ENCODE results near the gene GLIS1. TPM values are rescaled to one million over a fixed set of nuclear protein-coding genes. Genes with fewer than 3 reads are reported as not detected.

Gene GLIS1
- total RNA-seq (under 1 TPM in 2 of 6 donors, not detected in 4; 0.06 to 0.19 TPM), polyA plus RNA-seq (under 1 TPM; 0.08 to 0.26 TPM)

- H3K36me3 ChIP-seq, result no peaks in the 10 kb centered on the region
- FAIRE-seq, result no peak
- no peaks in the 10 kb centered on the region for H3K9me3 ChIP-seq
- intact Hi-C loops (cut with DNase I), result no loop called here
- peak; percentile 73 to 93 (median 84) for DNase-seq
- no peak for TF ChIP-seq CTCF (IDR thresholded peaks at IDR 0.05)
- ATAC-seq, result peak; percentile 99 to 100 (median 99)
- peaks cover 0 to 10% (median 0%) of the 10 kb centered on the region in 3 donors for H3K4me1 ChIP-seq
- peaks cover 0 to 12% (median 3%) of the 10 kb centered on the region in 4 donors for H3K27me3 ChIP-seq
- WGBS, 2 donors, result 1% methylated on average over 35 to 73 of the region's 73 CpGs
- H3K4me3 ChIP-seq, result peak within 1 kb of the TSS; percentile 34 to 68 (median 49)
- no peak within 1 kb of the TSS for H3K27ac ChIP-seq
Measured at GRCh38 chr1:53739109-53739681, at the start of gene GLIS1. TSS of gene GLIS1 (minus strand) at chr1:53739164. CDS start at chr1:53738064, 1,100 bp downstream.

GRCh38 chr1:53787655-53788054, 48.7 kb upstream of the GLIS1 start:
- intact Hi-C loops (cut with DNase I), result no loop called here
- H3K36me3 ChIP-seq, result no peaks in the 10 kb centered on the region
- no peak for TF ChIP-seq CTCF (IDR thresholded peaks at IDR 0.05)
- no peaks in the 10 kb centered on the region for H3K4me1 ChIP-seq
- H3K4me3 ChIP-seq, result no peak overlapping the region
- ATAC-seq, result no peak
- no peak for FAIRE-seq
- DNase-seq, result no peak
- H3K27ac ChIP-seq, result no peak overlapping the region
- H3K9me3 ChIP-seq, result no peaks in the 10 kb centered on the region
- no peaks in the 10 kb centered on the region for H3K27me3 ChIP-seq
- 96 to 97% methylated on average over 3 of the region's 3 CpGs for WGBS, 2 donors

GRCh38 chr1:53783056-53783455, 44.1 kb upstream of the GLIS1 start:
- Histone ChIP-seq H3K9me3 (no peaks in the 10 kb centered on the region), H3K4me3 (no peak overlapping the region), H3K36me3 (peaks cover 0 to 4% (median 0%) of the 10 kb centered on the region in 3 donors), H3K4me1 (no peaks in the 10 kb centered on the region), H3K27ac (no peak overlapping the region), H3K27me3 (no peaks in the 10 kb centered on the region)
- intact Hi-C loops (cut with DNase I), result no loop called here
- DNase-seq, result no peak
- FAIRE-seq, result no peak
- TF ChIP-seq CTCF (IDR thresholded peaks at IDR 0.05), result no peak
- 95 to 96% methylated on average over 1 of the region's 1 CpG for WGBS, 2 donors
- ATAC-seq, result no peak

GRCh38 chr1:53781654-53782053, 42.7 kb upstream of the GLIS1 start:
- no peak for TF ChIP-seq CTCF (IDR thresholded peaks at IDR 0.05)

GRCh38 chr1:53777272-53777671, 38.3 kb upstream of the GLIS1 start:
- Histone ChIP-seq H3K4me3 (no peak overlapping the region), H3K9me3 (no peaks in the 10 kb centered on the region), H3K4me1 (no peaks in the 10 kb centered on the region), H3K36me3 (peaks cover 0 to 4% (median 0%) of the 10 kb centered on the region in 3 donors), H3K27ac (no peak overlapping the region), H3K27me3 (no peaks in the 10 kb centered on the region)
- WGBS, 2 donors, result 59 to 96% methylated on average over 1 of the region's 1 CpG
- DNase-seq (no peak), ATAC-seq (no peak), FAIRE-seq (no peak)
- no peak for TF ChIP-seq CTCF (IDR thresholded peaks at IDR 0.05)
- intact Hi-C loops (cut with DNase I), result no loop called here

More at GRCh38 chr1:53781654-53782053, 42.7 kb upstream of the GLIS1 start:
- no peak overlapping the region for H3K4me3 ChIP-seq
- WGBS, 2 donors, result 95% methylated on average over 3 of the region's 3 CpGs
- H3K27ac ChIP-seq, result no peak overlapping the region
- no peak for DNase-seq
- H3K36me3 ChIP-seq, result peaks cover 0 to 4% (median 0%) of the 10 kb centered on the region in 3 donors
- intact Hi-C loops (cut with DNase I), result no loop called here
- H3K9me3 ChIP-seq, result no peaks in the 10 kb centered on the region
- no peak for ATAC-seq
- FAIRE-seq, result no peak
- H3K27me3 ChIP-seq, result no peaks in the 10 kb centered on the region
- H3K4me1 ChIP-seq, result no peaks in the 10 kb centered on the region
